IMR-90 (cell line): ENCODE data around the gene KIFBP. TPM values are rescaled to one million over a fixed set of nuclear protein-coding genes. Genes with fewer than 3 reads are reported as not detected.

ENCODE experiments used
- ATAC-seq: fragments of 200-7000 bp; cut with Tn5 transposase; 2 replicates; pipeline ENCODE4 v1.9.1; 2020; ENCODE audit warnings: low read depth, mild to moderate bottlenecking, moderate library complexity
- BruUV-seq: library from RNA; stranded (reverse); fragments of 400-500 nt; replicated peaks from 2 replicates; lab custom pipeline; 2021; lab: Mats Ljungman, UMichigan
- CTCF ChIA-PET: fragments of 300-600 bp; formaldehyde crosslinking; extraction: SDS; loops from one replicate; lab custom pipeline; 2021; ENCODE audit warnings: antibody characterized with exemption; lab: Yijun Ruan, JAX
- POLR2A ChIA-PET: fragments of 300-600 bp; sonication (Branson Sonifier 250); formaldehyde crosslinking; loops from one replicate; lab custom pipeline; 2022; ENCODE audit warnings: antibody characterized with exemption; ENCODE audit not compliant: unreplicated experiment; lab: Charles Lee
- DNase-seq: peaks from one replicate; pipeline ENCODE4 v3.0.0; 2013
- H2AFZ ChIP-seq: replicated peaks from 2 replicates; pipeline ENCODE3; 2013; ENCODE audit warnings: low read length, mild to moderate bottlenecking; ENCODE audit not compliant: poor library complexity
- H2AK5ac ChIP-seq: 2 replicates; pipeline ENCODE4 v1.6.1; 2013; ENCODE audit warnings: low read depth, low read length, inconsistent platforms
- H2AK9ac ChIP-seq: replicated peaks from 2 replicates; pipeline ENCODE3; 2013; ENCODE audit warnings: mild to moderate bottlenecking, low read depth, low read length, moderate library complexity; ENCODE audit not compliant: poor library complexity
- H2BK120ac ChIP-seq: 2 replicates; pipeline ENCODE4 v1.6.1; 2013; ENCODE audit warnings: low read depth, low read length, inconsistent platforms
- H2BK15ac ChIP-seq: 3 replicates; pipeline ENCODE4 v1.6.1; 2013; ENCODE audit warnings: low read depth, low read length, inconsistent platforms
- H2BK20ac ChIP-seq: 2 replicates; pipeline ENCODE4 v1.6.1; 2013; ENCODE audit warnings: low read depth, mild to moderate bottlenecking, inconsistent platforms, low read length, moderate library complexity
- H2BK5ac ChIP-seq: 2 replicates; pipeline ENCODE4 v1.6.1; 2013; ENCODE audit warnings: mild to moderate bottlenecking, low read depth, low read length, inconsistent platforms; ENCODE audit not compliant: poor library complexity, severe bottlenecking
- H3K14ac ChIP-seq: replicated peaks from 2 replicates; pipeline ENCODE4 v1.6.1; 2013; ENCODE audit warnings: low read depth, low read length, inconsistent platforms
- H3K18ac ChIP-seq: 2 replicates; pipeline ENCODE4 v1.6.1; 2013; ENCODE audit warnings: low read depth, low read length, control low read depth
- H3K23ac ChIP-seq: 2 replicates; pipeline ENCODE4 v1.6.1; 2013; ENCODE audit warnings: low read depth, low read length, inconsistent platforms
- H3K27ac ChIP-seq: 2 replicates; pipeline ENCODE4 v1.5.1; 2013; ENCODE audit warnings: mild to moderate bottlenecking, control low read depth, low read length; ENCODE audit not compliant: insufficient read depth
- H3K27me3 ChIP-seq: 2 replicates; pipeline ENCODE4 v1.6.1; 2013; ENCODE audit warnings: low read length; ENCODE audit not compliant: control insufficient read depth, insufficient read depth
- H3K36me3 ChIP-seq: 2 replicates; pipeline ENCODE4 v1.6.1; 2013; ENCODE audit warnings: low read length, mixed read lengths; ENCODE audit not compliant: control insufficient read depth, insufficient read depth
- H3K4ac ChIP-seq: 2 replicates; pipeline ENCODE4 v1.6.1; 2013; ENCODE audit warnings: low read depth, low read length, inconsistent platforms
- H3K4me1 ChIP-seq: 2 replicates; pipeline ENCODE4 v1.6.1; 2013; ENCODE audit warnings: low read length, mixed read lengths; ENCODE audit not compliant: control insufficient read depth, insufficient read depth
- H3K4me2 ChIP-seq: 2 replicates; pipeline ENCODE4 v1.6.1; 2013; ENCODE audit warnings: low read depth, mild to moderate bottlenecking, control low read depth, low read length, moderate library complexity
- H3K4me3 ChIP-seq: 2 replicates; pipeline ENCODE4 v1.5.1; 2013; ENCODE audit warnings: low read depth, mild to moderate bottlenecking, control low read depth, low read length, moderate library complexity; ENCODE audit not compliant: insufficient read depth
- H3K56ac ChIP-seq: 2 replicates; pipeline ENCODE4 v1.6.1; 2013; ENCODE audit warnings: low read length, inconsistent platforms; ENCODE audit not compliant: insufficient read depth; ENCODE audit errors: extremely low read depth
- H3K79me1 ChIP-seq, 2 experiments: 2 replicates each; pipeline ENCODE4 v1.6.1; 2013; ENCODE audit warnings: low read length in 2 of 2, inconsistent platforms in 1 of 2, low read depth in 1 of 2
- H3K9ac ChIP-seq: 2 replicates; pipeline ENCODE4 v1.6.1; 2013; ENCODE audit warnings: low read depth, low read length, control low read depth
- H3K9me1 ChIP-seq: 2 replicates; pipeline ENCODE4 v1.6.1; 2013; ENCODE audit warnings: low read length, inconsistent platforms; ENCODE audit not compliant: insufficient read depth
- H3K9me3 ChIP-seq: 2 replicates; pipeline ENCODE4 v1.6.1; 2013; ENCODE audit warnings: low read length; ENCODE audit not compliant: control insufficient read depth, insufficient read depth
- H4K20me1 ChIP-seq: 2 replicates; pipeline ENCODE4 v1.6.1; 2013; ENCODE audit warnings: low read length, inconsistent platforms; ENCODE audit not compliant: insufficient read depth
- H4K5ac ChIP-seq: 2 replicates; pipeline ENCODE4 v1.6.1; 2013; ENCODE audit warnings: mild to moderate bottlenecking, low read depth, low read length, control low read depth
- H4K8ac ChIP-seq, 2 experiments: 2 replicates each; pipeline ENCODE4 v1.6.1; 2013; ENCODE audit warnings: low read depth in 2 of 2, low read length in 2 of 2, control low read depth in 1 of 2, inconsistent platforms in 1 of 2
- H4K91ac ChIP-seq: 2 replicates; pipeline ENCODE4 v1.6.1; 2013; ENCODE audit warnings: low read depth, low read length, inconsistent platforms; ENCODE audit not compliant: insufficient read depth
- BHLHE40 ChIP-seq: fragments of 150-350 bp; IDR thresholded peaks from 2 replicates; pipeline ENCODE4 v1.6.1; 2016; ENCODE audit warnings: mild to moderate bottlenecking, low read depth, low read length
- CEBPB ChIP-seq: IDR thresholded peaks from 2 replicates; pipeline ENCODE4 v1.6.1; 2012; ENCODE audit warnings: low read depth, low read length, improper control_type of control experiment
- FOS ChIP-seq: fragments of 150-350 bp; IDR thresholded peaks from 2 replicates; pipeline ENCODE4 v1.6.1; 2016; ENCODE audit warnings: low read depth, low read length
- MAFK ChIP-seq: IDR thresholded peaks from 2 replicates; pipeline ENCODE4 v1.6.1; 2012; ENCODE audit warnings: low read depth, low read length, improper control_type of control experiment
- MAZ ChIP-seq: IDR thresholded peaks from 2 replicates; pipeline ENCODE4 v1.6.1; 2012; ENCODE audit warnings: low read depth, mild to moderate bottlenecking, low read length, improper control_type of control experiment, moderate library complexity, borderline replicate concordance
- MXI1 ChIP-seq: IDR thresholded peaks from 2 replicates; pipeline ENCODE4 v1.6.1; 2012; ENCODE audit warnings: low read depth, mild to moderate bottlenecking, low read length, moderate library complexity, borderline replicate concordance
- NFE2L2 ChIP-seq: fragments of 150-350 bp; IDR thresholded peaks from 2 replicates; pipeline ENCODE4 v1.6.1; 2016; ENCODE audit warnings: low read depth, mild to moderate bottlenecking, low read length
- POLR2A ChIP-seq: IDR thresholded peaks from 2 replicates; pipeline ENCODE4 v1.6.1; 2012; ENCODE audit warnings: mild to moderate bottlenecking, low read depth, low read length
- RAD21 ChIP-seq: IDR thresholded peaks from 2 replicates; pipeline ENCODE4 v1.6.1; 2012; ENCODE audit warnings: low read length, improper control_type of control experiment
- RCOR1 ChIP-seq: IDR thresholded peaks from 2 replicates; pipeline ENCODE4 v1.6.1; 2012; ENCODE audit warnings: mild to moderate bottlenecking, low read length, improper control_type of control experiment; ENCODE audit not compliant: insufficient replicate concordance
- RFX5 ChIP-seq: IDR thresholded peaks from 2 replicates; pipeline ENCODE4 v1.8.0; 2012; ENCODE audit warnings: low read depth, mild to moderate bottlenecking, low read length, moderate library complexity
- SMC3 ChIP-seq: fragments of 150-350 bp; IDR thresholded peaks from 2 replicates; pipeline ENCODE4 v1.6.1; 2016; ENCODE audit warnings: low read depth, mild to moderate bottlenecking, antibody characterized with exemption, low read length, moderate library complexity
- WGBS, 2 experiments: methylation state at CpG; one replicate each; pipeline versions ENCODE4 v1.1.5 to v1.1.7; 2013; ENCODE audit warnings: missing lambda C conversion rate in 2 of 2; ENCODE audit not compliant: insufficient read length in 1 of 2; ENCODE audit errors: extremely low coverage in 2 of 2; 5-methylcytosine and 5-hydroxymethylcytosine counted together
- dilution Hi-C: fragments of 300-500 bp; cut with HindIII; formaldehyde crosslinking; loops from one replicate; pipeline ENCODE4 v1.14.3; 2018; ENCODE audit warnings: low sequenced_read_pairs; ENCODE audit not compliant: unreplicated experiment
- in situ Hi-C: fragments of 300-500 bp; cut with MboI; formaldehyde crosslinking; loops from 3 replicates; pipeline ENCODE4 v1.14.3; 2019; ENCODE audit warnings: low sequenced_read_pairs, inconsistent platforms, mixed read lengths
- intact Hi-C: fragments of 100-400 bp; cut with micrococcal nuclease; formaldehyde crosslinking; loops from 2 replicates; pipeline ENCODE4 v1.10.0; 2022
- polyA plus RNA-seq, 3 experiments: library from polyadenylated mRNA; depleted of rRNA; stranded (reverse); fragments of >200 nt; gene quantifications; 2 replicates each; pipeline ENCODE4 v1.2.3, GENCODE V29; 2012; ENCODE audit warnings: low replicate concordance in 1 of 3
- total RNA-seq: library from RNA; depleted of rRNA; stranded (reverse); fragments of >200 nt; gene quantifications from 2 replicates; pipeline ENCODE4 v1.2.3, GENCODE V29; 2012
- TF ChIP-seq, protein P1 (sequence below): fragments of 150-350 bp; IDR thresholded peaks from 2 replicates; pipeline ENCODE4 v1.6.1; 2016; ENCODE audit warnings: low read depth, mild to moderate bottlenecking, low read length, moderate library complexity, borderline replicate concordance
- TF ChIP-seq, protein P2 (sequence below): conservative IDR thresholded peaks from 2 replicates; pipeline ENCODE4 v1.5.1; 2012; ENCODE audit warnings: mild to moderate bottlenecking, low read depth, low read length, improper control_type of control experiment
- TF ChIP-seq, protein P3 (sequence below): fragments of 150-350 bp; IDR thresholded peaks from 2 replicates; pipeline ENCODE4 v1.6.1; 2017; ENCODE audit warnings: mild to moderate bottlenecking, antibody characterized with exemption, low read length, low read depth

KIFBP gene
- total and polyA plus RNA-seq, 2 of the 4 experiments (the other 2 are of a cell fraction), result 30.6 to 51.3 TPM

DNA sequence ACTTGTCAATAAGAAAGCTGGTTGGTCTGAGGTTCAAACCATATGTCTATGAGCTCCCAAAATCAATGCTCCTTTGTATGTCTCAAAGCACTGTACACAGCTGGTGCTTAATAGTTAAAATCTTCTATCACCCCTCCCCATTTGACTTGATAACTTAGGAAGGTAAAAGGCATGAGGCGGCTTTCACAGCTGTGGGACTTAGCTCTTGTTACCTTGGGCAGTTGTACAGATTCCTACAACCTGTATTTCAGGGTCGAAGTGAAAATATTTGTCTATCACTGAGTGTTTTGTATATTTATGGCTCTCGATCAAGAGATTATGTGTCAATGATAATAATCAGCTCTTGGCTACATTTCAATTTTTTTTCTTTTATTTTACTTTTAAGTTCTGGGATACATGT, 992 bp upstream of the KIFBP start:
- Histone ChIP-seq H3K79me1 (peaks cover 9 to 28% of the 10 kb centered on the region in 2 experiments), H4K20me1 (peaks cover 2% of the 10 kb centered on the region; the same call in 1 of the 2 replicates), H3K56ac (no peak overlapping the region), H2AFZ (no peak overlapping the region), H2AK5ac (no peak overlapping the region), H3K23ac (no peak overlapping the region), H3K4ac (no peak overlapping the region), H2BK15ac (no peak overlapping the region), H3K9me1 (peaks cover 9% of the 10 kb centered on the region), H3K4me3 (no peak overlapping the region), H3K4me2 (no peak overlapping the region), H3K36me3 (peaks cover 3% of the 10 kb centered on the region; the same call in 1 of the 2 replicates), H2AK9ac (no peak overlapping the region), H3K9me3 (no peaks in the 10 kb centered on the region), H4K8ac (no peak overlapping the region), H3K4me1 (peaks cover 8% of the 10 kb centered on the region), H4K5ac (no peak overlapping the region), H4K91ac (no peak overlapping the region), H3K14ac (no peak overlapping the region), H3K18ac (no peak overlapping the region), H2BK120ac (no peak overlapping the region), H3K9ac (no peak overlapping the region), H2BK5ac (no peak overlapping the region), H3K27me3 (no peaks in the 10 kb centered on the region), H2BK20ac (no peak overlapping the region), H3K27ac (no peak overlapping the region)
- ChIA-PET CTCF (interaction anchor here (1.6 kb wide), 1 partner anchor 18 kb away, joined by 6 read pairs; no protein-coding TSS in a partner anchor), POLR2A (no interaction called here)
- dilution Hi-C loops (no loop called here), in situ Hi-C loops (no loop called here), intact Hi-C loops (loop anchor here (5.0 kb wide), 1 partner anchor 105 kb away; no protein-coding TSS in a partner anchor)
- no peak for DNase-seq
- no CpG with 5 or more reads among the region's 3 CpGs for WGBS, 2 experiments
- TF ChIP-seq MAFK, result no peak
- TF ChIP-seq POLR2A, result no peak
- no peak for TF ChIP-seq BHLHE40
- TF ChIP-seq SMC3, result no peak
- TF ChIP-seq RFX5, result no peak
- TF ChIP-seq RAD21, result no peak
- no peak for TF ChIP-seq RCOR1
- TF ChIP-seq, protein P1, sequence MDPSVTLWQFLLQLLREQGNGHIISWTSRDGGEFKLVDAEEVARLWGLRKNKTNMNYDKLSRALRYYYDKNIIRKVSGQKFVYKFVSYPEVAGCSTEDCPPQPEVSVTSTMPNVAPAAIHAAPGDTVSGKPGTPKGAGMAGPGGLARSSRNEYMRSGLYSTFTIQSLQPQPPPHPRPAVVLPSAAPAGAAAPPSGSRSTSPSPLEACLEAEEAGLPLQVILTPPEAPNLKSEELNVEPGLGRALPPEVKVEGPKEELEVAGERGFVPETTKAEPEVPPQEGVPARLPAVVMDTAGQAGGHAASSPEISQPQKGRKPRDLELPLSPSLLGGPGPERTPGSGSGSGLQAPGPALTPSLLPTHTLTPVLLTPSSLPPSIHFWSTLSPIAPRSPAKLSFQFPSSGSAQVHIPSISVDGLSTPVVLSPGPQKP, result no peak
- TF ChIP-seq MAZ, result no peak
- no peak for TF ChIP-seq NFE2L2
- TF ChIP-seq, protein P2, sequence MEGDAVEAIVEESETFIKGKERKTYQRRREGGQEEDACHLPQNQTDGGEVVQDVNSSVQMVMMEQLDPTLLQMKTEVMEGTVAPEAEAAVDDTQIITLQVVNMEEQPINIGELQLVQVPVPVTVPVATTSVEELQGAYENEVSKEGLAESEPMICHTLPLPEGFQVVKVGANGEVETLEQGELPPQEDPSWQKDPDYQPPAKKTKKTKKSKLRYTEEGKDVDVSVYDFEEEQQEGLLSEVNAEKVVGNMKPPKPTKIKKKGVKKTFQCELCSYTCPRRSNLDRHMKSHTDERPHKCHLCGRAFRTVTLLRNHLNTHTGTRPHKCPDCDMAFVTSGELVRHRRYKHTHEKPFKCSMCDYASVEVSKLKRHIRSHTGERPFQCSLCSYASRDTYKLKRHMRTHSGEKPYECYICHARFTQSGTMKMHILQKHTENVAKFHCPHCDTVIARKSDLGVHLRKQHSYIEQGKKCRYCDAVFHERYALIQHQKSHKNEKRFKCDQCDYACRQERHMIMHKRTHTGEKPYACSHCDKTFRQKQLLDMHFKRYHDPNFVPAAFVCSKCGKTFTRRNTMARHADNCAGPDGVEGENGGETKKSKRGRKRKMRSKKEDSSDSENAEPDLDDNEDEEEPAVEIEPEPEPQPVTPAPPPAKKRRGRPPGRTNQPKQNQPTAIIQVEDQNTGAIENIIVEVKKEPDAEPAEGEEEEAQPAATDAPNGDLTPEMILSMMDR, result no peak
- no peak for TF ChIP-seq FOS
- TF ChIP-seq, protein P3, sequence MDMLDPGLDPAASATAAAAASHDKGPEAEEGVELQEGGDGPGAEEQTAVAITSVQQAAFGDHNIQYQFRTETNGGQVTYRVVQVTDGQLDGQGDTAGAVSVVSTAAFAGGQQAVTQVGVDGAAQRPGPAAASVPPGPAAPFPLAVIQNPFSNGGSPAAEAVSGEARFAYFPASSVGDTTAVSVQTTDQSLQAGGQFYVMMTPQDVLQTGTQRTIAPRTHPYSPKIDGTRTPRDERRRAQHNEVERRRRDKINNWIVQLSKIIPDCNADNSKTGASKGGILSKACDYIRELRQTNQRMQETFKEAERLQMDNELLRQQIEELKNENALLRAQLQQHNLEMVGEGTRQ, result no peak
- no peak for TF ChIP-seq MXI1
- no peak for TF ChIP-seq CEBPB
- ATAC-seq, result no peak
- BruUV-seq, result no TSS peak
